ENCODE data around the gene HSD3B2.

HSD3B2 gene

DNA sequence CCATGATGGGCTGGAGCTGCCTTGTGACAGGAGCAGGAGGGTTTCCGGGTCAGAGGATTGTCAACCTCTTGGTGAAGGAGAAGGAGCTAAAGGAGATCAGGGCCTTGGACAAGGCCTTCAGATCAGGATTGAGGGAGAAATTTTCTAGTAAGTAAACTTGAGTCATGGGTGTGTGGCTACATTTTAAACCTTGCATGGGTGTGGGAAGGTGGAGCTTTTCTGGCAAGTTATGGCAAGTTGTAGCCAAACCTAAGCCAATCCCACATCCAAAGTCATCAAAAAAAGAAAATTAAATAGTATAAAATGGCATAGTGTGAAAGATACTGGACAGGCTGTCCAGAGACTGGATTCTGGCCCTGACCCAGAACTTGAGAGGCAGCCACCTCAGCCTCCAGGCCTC, 52.3 kb downstream of the HSD3B2 start:
- no peak for DNase-seq

DNA sequence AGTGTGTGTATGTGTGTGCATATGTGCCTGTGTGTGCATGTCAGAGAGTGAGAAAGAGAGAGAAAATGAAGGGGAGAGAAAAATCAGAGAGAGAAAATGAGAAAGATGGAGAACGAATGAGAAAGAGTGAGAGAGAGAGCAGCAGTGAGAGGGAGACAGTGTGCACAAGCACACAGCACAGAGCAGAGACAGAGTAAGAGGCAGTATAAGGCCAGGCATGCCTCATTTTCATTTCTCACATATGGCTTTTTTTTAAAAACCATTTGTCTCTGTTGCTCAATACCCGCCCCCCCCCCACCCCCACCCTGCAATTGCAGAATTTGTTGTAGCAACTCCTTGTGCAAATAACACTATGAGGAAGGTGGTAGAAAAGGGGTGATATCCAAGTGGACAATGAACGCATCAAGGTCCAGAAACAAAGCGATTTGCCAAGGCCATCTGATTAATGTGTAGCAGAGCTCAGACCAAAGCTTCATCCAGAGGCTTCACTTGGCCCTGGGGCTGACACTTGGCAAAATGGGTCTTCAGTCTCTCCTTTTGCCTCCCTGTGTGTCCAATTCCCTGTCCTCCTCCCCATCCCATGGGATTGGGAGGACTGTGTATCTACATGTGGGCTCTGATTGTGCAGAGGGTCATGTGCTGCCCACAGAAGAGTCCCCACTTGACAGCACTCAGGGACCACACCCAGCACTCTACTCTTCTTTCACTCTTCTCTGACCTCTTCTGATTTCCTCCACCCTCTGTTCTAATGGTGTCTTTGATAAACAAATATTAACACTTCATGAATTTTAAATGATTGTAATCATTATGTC, 53.1 kb downstream of the HSD3B2 start:
- DNase-seq = no peak

DNA sequence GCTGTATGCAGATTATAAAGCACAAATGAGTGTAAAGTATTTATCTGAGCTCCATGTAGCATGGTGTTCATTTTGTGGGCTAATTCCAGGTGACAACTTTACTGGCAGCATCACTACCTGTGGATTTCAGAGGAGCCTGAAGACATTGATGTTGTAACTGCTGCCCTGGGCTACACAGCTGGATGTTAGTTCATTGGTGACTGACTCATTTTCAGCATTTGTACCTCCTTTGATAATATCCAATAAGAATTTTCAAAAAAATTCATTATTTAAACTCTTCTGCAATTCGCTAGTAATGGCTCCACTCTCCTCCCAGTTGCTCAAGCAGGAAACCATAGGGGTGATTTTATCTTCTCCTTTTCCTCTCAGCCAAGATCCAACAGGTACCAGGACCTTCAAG, 54.8 kb downstream of the HSD3B2 start:
- no peak for DNase-seq

DNA sequence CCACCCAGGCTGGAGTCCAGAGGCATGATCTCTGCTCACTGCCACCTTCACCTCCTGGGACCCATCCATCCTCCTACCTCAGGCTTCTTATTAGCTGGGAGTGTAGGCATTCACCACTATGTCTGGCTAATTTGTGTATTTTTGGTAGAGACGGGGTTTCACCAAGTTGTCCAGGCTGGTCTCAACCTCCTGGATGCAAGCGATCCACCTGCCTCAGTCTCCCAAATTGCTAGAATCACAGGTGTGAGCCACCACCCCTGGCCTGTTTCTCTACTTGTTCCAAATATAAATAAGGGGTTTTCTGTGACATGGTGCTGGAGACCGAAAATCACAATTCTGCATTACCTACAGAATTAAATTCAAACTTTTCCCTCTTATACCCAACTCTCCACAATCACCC, 55.4 kb downstream of the HSD3B2 start:
- DNase-seq = no peak

DNA sequence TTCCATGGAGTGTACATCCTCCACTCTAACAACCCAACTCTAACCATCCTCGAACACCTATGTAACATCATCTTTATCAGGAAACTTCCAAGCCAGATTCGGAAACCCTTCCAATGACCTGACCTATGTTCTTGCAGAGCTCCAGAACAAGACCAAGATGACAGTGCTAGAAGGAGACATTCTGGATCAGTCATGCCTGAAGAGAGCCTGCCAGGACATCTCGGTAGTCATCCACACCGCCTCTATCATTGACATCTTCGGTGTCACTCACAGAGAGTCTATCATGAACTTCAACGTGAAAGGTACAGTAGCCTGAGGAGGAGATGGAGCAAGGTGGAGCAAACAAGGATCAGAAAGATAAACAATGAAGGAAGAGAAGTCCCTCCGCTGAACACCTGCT, 56.0 kb downstream of the HSD3B2 start:
- DNase-seq = no peak

DNA sequence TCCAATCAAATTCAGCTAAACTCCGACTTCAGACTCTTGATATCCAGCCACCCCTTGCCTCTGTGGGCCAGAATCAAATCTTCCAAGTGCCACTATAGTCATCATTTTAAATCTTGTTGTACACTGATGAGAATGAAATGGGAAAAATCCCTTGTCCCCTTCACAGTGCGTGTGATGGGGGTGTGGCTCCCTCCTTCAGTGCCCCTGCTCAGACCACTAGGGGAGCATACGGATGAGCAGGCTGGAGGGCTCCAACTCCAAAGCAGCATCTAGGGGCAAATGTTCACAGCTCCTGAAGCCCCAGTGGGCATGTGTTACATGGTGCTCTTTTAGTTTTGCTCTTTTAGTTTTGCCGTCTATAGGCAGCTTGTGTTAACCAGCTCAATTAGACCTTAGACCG, 56.6 kb downstream of the HSD3B2 start:
- DNase-seq = no peak

DNA sequence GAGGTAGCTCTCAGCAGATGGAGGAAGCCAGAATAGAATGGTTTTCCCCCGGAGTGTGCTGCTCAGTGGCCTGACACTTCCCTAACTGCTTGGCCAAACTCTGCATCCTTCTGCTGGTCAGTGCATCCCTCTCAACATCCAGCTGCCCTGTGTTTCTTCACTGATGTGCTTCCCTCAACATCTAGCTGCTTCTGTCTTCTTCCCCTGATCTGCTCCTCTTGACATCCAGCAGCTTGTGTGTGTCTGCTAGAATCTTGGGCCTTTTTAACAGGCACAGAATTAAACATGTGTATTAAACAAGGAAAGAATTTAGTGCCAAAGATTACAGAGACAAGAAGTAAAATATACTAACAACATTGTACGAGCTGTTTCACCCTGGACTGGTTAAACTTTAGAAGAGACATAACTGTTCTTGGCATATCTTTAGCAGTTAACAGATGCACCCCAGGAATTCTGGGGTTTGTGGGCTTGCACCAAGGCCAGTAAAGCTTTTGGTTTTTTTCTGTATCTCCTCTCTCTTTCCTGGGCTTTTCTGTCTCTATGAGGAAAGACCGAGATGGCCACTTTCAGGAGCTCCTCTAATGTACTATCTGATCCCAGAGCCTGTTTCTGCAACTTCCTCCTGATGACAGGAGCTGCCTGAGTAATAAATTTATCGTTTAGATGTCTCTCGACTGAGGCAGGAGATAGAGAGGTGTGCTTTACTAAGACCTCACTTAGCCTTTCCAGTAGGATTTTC, 57.3 kb downstream of the HSD3B2 start:
- DNase-seq = no peak

Data from activated CD4-positive, alpha-beta T cell treated with anti-CD3 and anti-CD28 coated beads, Interleukin-2, amount 50 U/mL, for 4 hours (primary cell).